A673 (cell line): Measurements from ENCODE around the gene SPTBN4. TPM values are rescaled to one million over a fixed set of nuclear protein-coding genes. Genes with fewer than 3 reads are reported as not detected.
A peak's percentile ranks its signal among the peaks of the same experiment; 100 is the strongest.

Experiments
- BruUV-seq: library from RNA; stranded (reverse); fragments of 400-500 nt; replicated peaks from 2 replicates; lab custom pipeline; 2021; lab: Mats Ljungman, UMichigan
- CTCF ChIA-PET: fragments of 300-600 bp; sonication (Branson Sonifier 250); formaldehyde crosslinking; loops from one replicate; lab custom pipeline; 2022; ENCODE audit warnings: antibody characterized with exemption; lab: Charles Lee
- POLR2A ChIA-PET: fragments of 300-600 bp; sonication (Branson Sonifier 250); formaldehyde crosslinking; loops from one replicate; lab custom pipeline; 2022; ENCODE audit warnings: antibody characterized with exemption; ENCODE audit not compliant: low non-redundant PET; lab: Charles Lee
- DNase-seq: peaks from one replicate; pipeline ENCODE4 v3.0.0-alpha.2; 2015; ENCODE audit warnings: low spot score
- H3K27ac ChIP-seq: fragments of 200-600 bp; sonication (generic); 2 replicates; pipeline ENCODE4 v1.5.1; 2016; ENCODE audit warnings: mixed run types, low read depth, mild to moderate bottlenecking, mixed read lengths, antibody characterized with exemption, low read length; ENCODE audit not compliant: poor library complexity, severe bottlenecking
- H3K27me3 ChIP-seq: fragments of 200-600 bp; sonication (generic); replicated peaks from 2 replicates; pipeline ENCODE4 v1.6.1; 2017; ENCODE audit warnings: mixed run types, low read depth, mild to moderate bottlenecking, mixed read lengths, antibody characterized with exemption, low read length; ENCODE audit not compliant: insufficient read depth, poor library complexity
- H3K36me3 ChIP-seq: fragments of 200-600 bp; sonication (generic); 2 replicates; pipeline ENCODE4 v1.6.1; 2016; ENCODE audit warnings: mixed run types, mild to moderate bottlenecking, mixed read lengths, antibody characterized with exemption, low read length; ENCODE audit not compliant: insufficient read depth, poor library complexity, severe bottlenecking
- H3K4me1 ChIP-seq: fragments of 200-600 bp; sonication (generic); 2 replicates; pipeline ENCODE4 v1.6.1; 2017; ENCODE audit warnings: mixed run types, mild to moderate bottlenecking, mixed read lengths, antibody characterized with exemption, low read length; ENCODE audit not compliant: insufficient read depth, poor library complexity, severe bottlenecking
- H3K4me3 ChIP-seq: fragments of 200-600 bp; sonication (generic); 2 replicates; pipeline ENCODE4 v1.5.1; 2016; ENCODE audit warnings: low read depth, mixed run types, mild to moderate bottlenecking, mixed read lengths, low read length; ENCODE audit not compliant: poor library complexity, severe bottlenecking
- H3K9me3 ChIP-seq: fragments of 200-600 bp; sonication (generic); 2 replicates; pipeline ENCODE4 v1.6.1; 2016; ENCODE audit warnings: mixed run types, low read depth, mild to moderate bottlenecking, mixed read lengths, antibody characterized with exemption, low read length; ENCODE audit not compliant: poor library complexity, severe bottlenecking
- CTCF ChIP-seq: fragments of 300-800, 200-600 bp; sonication (generic); conservative IDR thresholded peaks from 2 replicates; pipeline ENCODE4 v1.5.1; 2017; ENCODE audit warnings: low read depth, mild to moderate bottlenecking, antibody characterized with exemption, low read length, moderate library complexity, mixed read lengths
- EZH2 ChIP-seq: fragments of 200-600 bp; sonication (generic); IDR thresholded peaks from 2 replicates; pipeline ENCODE4 v1.6.1; 2017; ENCODE audit warnings: borderline replicate concordance, low read depth, mild to moderate bottlenecking, mixed read lengths, antibody characterized with exemption, low read length; ENCODE audit not compliant: poor library complexity, severe bottlenecking
- intact Hi-C: fragments of 100-400 bp; cut with micrococcal nuclease; formaldehyde crosslinking; loops from one replicate; pipeline ENCODE4 v1.10.0; 2022; ENCODE audit not compliant: unreplicated experiment
- total RNA-seq: library from RNA; stranded (reverse); gene quantifications from 2 replicates; pipeline ENCODE4 v1.2.3, GENCODE V29; 2021

SPTBN4 gene
- total RNA-seq, 1 experiment from 2014 or later = 0.43 TPM

GRCh38 chr19:40512110-40512472 lies 45.3 kb downstream of the SPTBN4 start:
- no peak for TF ChIP-seq EZH2
- no peak overlapping the region for H3K4me3 ChIP-seq
- ChIA-PET CTCF (no interaction called here), POLR2A (interaction anchor here (0.5 kb wide), 1 partner anchor 91 kb away, joined by 4 read pairs; no protein-coding TSS in a partner anchor)
- H3K9me3 ChIP-seq = no peaks in the 10 kb centered on the region
- no peak for DNase-seq
- H3K27ac ChIP-seq = no peak overlapping the region
- H3K4me1 ChIP-seq = no peaks in the 10 kb centered on the region
- intact Hi-C loops = no loop called here
- peaks cover 40% of the 10 kb centered on the region for H3K27me3 ChIP-seq
- BruUV-seq = no TSS peak
- no peaks in the 10 kb centered on the region for H3K36me3 ChIP-seq

- no peaks in the 10 kb centered on the region for H3K36me3 ChIP-seq
- H3K27me3 ChIP-seq = peaks cover 40% of the 10 kb centered on the region
- ChIA-PET POLR2A (interaction anchor here (0.5 kb wide), 2 partner anchors 92 to 147 kb away, joined by 4 to 6 read pairs; no protein-coding TSS in a partner anchor), CTCF (interaction anchor here (0.6 to 1.1 kb wide), 2 partner anchors 11 to 46 kb away, joined by 3 to 4 read pairs; no protein-coding TSS in a partner anchor)
- no peak overlapping the region for H3K27ac ChIP-seq
- DNase-seq = no peak
- intact Hi-C loops = no loop called here
- no peaks in the 10 kb centered on the region for H3K9me3 ChIP-seq
- H3K4me3 ChIP-seq = peak overlapping the region; percentile 17
- BruUV-seq = no TSS peak
- no peaks in the 10 kb centered on the region for H3K4me1 ChIP-seq
- TF ChIP-seq EZH2 = peak; percentile 85
- TF ChIP-seq CTCF = no peak
Observed at GRCh38 chr19:40512473-40513344, 45.9 kb downstream of the SPTBN4 start.

- H3K9me3 ChIP-seq = no peaks in the 10 kb centered on the region
- H3K27me3 ChIP-seq = peaks cover 40% of the 10 kb centered on the region
- H3K36me3 ChIP-seq = no peaks in the 10 kb centered on the region
- intact Hi-C loops = no loop called here
- CTCF ChIA-PET = interaction anchor here (0.6 to 1.1 kb wide), 2 partner anchors 10 to 45 kb away, joined by 3 to 4 read pairs; no protein-coding TSS in a partner anchor
- H3K4me3 ChIP-seq = no peak overlapping the region
- BruUV-seq = no TSS peak
- no peak overlapping the region for H3K27ac ChIP-seq
- POLR2A ChIA-PET = interaction anchor here (0.5 kb wide), 1 partner anchor 147 kb away, joined by 6 read pairs; no protein-coding TSS in a partner anchor
- H3K4me1 ChIP-seq = no peaks in the 10 kb centered on the region
- DNase-seq = no peak
- TF ChIP-seq CTCF (no peak), EZH2 (no peak)
Observed at GRCh38 chr19:40513345-40513678, 46.5 kb downstream of the SPTBN4 start.
